ENCODE measurements around the gene LGALS9C.
"Not testable (repeated sequence)": the region's sequence is repeated elsewhere in the genome, so short reads cannot be mapped to it uniquely, and the experiment has no call there.

Gene LGALS9C

DNA sequence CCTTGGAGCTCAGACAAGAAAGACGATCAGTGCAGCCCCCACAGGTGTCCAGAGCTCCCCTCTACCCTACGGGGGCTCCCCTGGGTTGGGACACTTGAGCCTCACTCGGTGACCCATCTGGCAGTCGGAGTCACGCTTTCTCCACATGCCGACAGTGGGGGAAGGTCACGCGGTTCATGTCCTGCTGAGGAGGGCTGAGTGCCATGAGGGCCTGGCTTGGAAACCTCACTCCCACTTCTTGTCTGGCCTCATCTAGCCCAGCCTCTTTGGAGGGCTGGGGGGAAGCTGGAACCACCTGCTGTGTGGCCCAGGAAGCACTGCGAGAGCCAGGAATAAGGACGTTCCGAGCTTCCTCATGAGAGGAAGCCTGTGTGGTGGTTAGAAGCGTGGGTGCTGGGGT lies 1.8 kb downstream of the LGALS9C start:
- in situ Hi-C loops (cut with MboI; ENCODE audit: low sequenced_read_pairs): not testable (repeated sequence)

DNA sequence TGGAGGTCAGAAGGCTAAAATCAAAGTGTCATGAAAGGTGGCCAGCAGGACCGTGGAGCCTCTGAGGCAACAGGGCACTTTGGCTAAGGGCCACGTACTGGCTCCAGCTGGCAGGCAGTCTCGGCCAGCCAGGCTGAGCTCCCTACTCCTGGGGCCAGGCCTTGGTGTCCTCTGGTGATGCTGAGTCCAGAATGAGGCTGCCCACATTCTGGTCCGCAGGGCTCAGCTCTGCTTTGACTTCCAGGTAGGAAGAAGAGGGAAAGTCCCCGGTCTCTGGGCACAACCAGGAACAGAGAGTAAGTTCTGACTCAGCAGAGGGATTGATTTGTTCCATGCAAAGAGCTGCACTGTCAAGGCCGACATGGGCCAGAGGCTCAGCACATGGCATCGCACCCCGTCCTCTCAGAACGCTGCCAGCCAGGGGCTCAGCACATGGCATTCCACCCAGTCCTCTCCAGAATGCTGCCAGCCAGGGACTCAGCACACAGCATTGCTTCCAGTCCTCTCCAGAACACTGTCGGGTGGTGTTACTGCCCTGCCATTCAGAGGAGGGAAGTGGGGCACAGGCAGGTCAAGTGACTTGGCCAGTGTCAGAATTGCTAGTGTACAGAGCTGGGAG lies 2.5 kb downstream of the LGALS9C start:
- in situ Hi-C loops (cut with MboI; ENCODE audit: low sequenced_read_pairs): not testable (repeated sequence)

DNA sequence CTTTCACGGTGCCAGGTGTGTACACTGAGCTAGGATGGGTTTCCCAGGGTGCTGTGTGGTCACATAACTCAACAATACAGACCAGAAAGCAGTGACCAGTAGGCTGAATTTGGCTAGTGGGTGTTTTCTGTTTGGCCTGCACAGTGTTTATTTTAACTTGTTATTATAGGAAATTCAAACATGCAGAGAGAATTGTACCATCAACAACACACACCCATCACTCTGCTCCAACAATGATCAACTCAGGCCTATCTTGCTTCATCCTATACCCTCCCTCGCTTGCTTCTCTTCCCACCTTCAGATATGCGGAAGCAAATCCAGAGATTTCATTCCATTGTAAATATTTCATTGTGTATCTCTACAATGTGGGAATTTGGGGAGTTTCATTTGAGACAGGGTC lies 5.2 kb downstream of the LGALS9C start:
- in situ Hi-C loops (cut with MboI; ENCODE audit: low sequenced_read_pairs): not testable (repeated sequence)

DNA sequence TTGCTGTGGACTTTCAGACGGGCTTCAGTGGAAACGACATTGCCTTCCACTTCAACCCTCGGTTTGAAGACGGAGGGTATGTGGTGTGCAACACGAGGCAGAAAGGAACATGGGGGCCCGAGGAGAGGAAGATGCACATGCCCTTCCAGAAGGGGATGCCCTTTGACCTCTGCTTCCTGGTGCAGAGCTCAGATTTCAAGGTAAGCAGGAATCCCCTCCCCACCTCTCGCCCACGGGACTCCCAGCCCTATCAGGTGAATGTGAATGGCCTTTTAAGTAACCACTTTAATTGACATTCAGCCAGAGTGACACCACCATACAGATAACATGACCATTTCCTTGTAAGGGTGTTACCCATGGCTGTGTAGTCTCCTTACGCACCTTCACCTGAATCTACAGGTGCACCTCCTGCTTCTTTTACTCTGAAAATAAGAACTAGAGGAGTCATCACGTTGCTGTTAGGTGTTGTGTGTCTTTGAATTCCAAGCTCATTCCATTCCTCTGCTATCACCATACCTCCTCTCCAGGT lies 9.4 kb downstream of the LGALS9C start:
- in situ Hi-C loops (cut with MboI; ENCODE audit: low sequenced_read_pairs): not testable (repeated sequence)

DNA sequence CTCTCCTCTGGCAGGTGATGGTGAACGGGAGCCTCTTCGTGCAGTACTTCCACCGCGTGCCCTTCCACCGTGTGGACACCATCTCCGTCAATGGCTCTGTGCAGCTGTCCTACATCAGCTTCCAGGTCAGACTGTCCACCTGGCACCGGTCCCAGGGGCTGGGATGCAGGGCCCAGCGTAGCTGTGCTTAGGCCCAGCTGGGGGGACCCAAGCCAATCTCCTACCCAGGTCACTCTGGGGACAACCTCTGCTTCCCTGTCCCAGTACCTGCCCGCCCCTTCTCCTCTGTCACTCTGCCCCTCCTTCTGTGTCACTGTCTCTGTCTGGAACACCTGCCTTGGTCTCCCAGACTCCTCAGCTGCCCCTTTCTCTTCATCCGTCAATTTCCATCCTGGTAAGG lies 11.0 kb downstream of the LGALS9C start:
- in situ Hi-C loops (cut with MboI; ENCODE audit: low sequenced_read_pairs): not testable (repeated sequence)

DNA sequence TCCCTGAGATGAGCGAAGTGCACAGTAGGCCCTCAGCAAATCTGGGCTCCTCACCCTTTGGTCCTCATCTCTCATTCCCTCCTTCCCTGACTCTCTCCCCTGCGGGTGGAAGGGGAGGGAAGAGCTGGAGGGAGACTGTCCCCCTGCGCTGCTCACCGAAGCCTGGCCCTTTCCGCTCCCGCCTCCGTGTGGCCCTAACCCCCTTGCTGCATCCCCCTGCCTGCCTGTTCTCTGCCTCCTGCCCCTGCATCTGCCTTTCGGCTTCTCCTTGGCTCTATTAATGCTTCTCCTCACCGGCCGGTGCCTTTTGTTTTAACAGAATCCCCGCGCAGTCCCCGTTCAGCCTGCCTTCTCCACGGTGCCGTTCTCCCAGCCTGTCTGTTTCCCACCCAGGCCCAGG lies 12.0 kb downstream of the LGALS9C start:
- in situ Hi-C loops (cut with MboI; ENCODE audit: low sequenced_read_pairs): not testable (repeated sequence)

DNA sequence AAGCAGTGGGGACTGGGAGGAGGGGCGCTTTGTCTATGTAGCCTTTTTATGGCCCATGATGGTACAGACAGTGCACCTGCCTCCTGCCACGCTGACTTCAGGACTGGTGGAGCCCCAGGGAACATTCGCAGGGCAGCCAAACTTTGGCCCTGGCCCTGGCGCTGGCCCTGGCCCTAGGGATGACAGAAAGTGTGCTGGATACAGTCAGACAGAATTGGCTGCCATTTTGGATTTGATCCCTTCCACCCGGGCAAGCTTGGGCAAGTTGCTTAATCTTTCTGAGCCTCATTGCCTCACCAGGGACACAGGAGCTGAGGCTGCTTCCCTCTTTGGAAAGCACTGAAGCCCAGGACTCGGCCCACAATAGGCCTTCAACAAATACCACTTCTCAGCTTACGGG lies 13.4 kb downstream of the LGALS9C start:
- in situ Hi-C loops (cut with MboI; ENCODE audit: low sequenced_read_pairs): not testable (repeated sequence)

DNA sequence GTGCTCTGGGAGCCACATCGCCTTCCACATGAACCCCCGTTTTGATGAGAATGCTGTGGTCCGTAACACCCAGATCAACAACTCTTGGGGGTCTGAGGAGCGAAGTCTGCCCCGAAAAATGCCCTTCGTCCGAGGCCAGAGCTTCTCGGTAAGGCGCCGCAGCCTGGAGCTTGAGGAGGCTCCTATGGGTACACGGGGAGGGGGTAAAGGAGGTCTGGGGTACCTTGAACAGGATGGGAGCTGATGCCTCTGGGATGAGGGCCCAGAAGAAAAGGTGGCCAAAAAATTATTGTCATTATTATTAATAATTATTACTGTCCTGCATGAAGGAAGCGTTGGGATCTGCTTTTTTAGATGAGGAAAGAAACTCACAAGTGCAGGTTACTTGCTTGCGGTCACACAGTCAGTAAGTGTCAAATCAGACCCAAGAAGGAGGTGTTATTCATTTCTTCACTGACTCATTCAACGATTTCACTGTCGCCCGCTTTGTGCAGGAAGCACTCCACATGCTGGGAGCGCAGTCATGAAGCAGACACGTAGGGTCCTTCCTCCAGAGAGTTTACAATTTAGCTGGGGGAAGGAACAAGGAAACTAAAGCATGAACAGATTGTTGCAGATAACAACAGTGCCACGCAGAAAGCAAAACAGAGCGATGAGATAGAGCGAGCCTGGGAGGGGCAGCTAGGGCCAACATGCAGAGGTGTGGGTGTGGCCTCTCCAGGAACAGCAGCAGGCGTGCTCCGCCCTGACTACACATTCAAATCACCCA lies 16.3 kb downstream of the LGALS9C start:
- in situ Hi-C loops (cut with MboI; ENCODE audit: low sequenced_read_pairs): not testable (repeated sequence)

DNA sequence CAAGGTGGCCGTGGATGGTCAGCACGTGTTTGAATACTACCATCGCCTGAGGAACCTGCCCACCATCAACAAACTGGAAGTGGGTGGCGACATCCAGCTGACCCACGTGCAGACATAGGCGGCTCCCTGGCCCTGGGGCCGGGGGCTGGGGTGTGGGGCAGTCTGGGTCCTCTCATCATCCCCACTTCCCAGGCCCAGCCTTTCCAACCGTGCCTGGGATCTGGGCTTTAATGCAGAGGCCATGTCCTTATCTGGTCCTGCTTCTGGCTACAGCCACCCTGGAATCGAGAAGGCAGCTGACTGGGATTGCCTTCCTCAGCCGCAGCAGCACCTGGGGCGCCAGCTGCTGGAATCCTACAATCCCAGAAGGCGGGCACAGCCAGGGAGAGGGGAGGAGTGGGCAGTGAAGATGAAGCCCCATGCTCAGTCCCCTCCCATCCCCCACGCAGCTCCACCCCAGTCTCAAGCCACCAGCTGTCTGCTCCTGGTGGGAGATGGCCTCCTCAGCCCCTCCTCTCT lies 17.7 kb downstream of the LGALS9C start:
- in situ Hi-C loops (cut with MboI; ENCODE audit: low sequenced_read_pairs): not testable (repeated sequence)

DNA sequence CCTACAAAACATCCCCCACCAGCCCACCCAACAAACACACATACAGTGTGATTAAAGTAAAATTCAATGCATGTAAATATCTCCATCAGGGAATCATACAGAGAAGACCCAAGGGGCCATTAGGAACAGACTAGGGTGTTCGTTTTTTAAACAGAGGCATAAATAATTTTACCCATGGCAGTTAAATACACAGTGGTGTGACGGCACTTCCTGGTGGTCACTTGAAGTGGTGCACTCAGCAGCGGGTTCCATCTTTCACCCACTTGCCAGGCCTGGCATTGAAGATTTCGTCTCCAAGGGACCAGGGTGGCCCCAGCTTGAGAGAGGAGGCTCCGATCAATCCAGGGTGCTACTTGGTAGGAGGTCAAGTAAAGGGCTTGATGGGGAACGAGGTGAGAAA lies 20.5 kb downstream of the LGALS9C start:
- in situ Hi-C loops (cut with MboI; ENCODE audit: low sequenced_read_pairs): not testable (repeated sequence)

DNA sequence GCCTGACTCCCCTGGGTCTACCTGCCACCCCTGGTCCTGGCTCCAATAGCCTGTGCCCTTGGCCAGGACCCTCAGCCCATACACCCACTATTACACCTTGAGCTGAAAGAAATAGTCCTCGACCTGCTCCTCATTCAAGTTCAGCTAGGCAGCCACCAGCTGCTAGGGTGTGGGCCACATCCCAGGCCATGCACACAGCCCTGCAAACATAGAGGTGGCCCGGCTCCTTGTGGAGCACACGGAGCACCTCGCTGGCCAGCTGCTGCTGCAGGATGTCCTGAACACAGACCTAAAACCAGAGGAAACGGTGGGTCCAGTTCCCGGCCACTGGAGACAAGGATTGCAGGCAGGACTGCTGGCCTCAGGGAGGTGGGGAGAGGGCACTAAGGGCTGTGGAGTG lies 22.5 kb downstream of the LGALS9C start:
- in situ Hi-C loops (cut with MboI; ENCODE audit: low sequenced_read_pairs): not testable (repeated sequence)

DNA sequence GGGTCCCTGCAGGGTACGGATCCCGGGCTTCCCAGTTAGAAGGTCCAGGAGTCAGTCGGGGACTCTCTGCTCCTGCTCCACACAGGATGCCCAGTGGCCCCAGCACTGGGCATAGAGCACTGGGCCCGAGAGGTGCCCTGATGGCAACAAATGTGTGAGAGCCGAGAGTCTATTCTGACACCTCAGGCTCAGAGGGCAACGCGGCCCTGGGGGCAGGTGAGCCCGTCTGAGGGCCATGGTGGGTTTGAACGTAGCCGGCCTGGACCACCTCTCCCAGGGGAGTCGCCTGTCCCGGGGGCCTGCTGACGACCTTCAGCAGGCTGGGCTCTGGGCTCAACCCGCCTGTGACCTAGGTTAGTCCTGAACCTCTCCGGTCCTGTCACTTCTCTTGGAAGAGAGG lies 23.2 kb downstream of the LGALS9C start:
- in situ Hi-C loops (cut with MboI; ENCODE audit: low sequenced_read_pairs): not testable (repeated sequence)

DNA sequence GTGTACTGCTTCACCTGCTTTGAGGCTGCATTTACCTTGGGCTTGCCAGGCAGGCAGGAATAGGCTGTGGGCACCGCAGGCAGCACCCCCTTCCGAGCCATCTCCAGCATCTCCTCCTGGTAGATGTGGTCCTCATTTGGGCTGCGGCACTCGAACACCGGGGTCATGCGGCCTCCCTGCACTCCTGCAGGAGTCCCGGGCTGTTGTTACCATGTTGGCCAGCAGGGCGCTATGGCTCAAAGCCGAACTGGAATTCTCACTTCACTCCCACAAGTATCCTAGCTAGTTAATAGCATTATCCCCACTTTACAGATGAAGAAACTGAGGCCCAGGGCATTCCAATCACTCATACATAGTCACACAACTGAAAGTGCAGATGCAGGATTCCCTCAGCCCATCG lies 23.7 kb downstream of the LGALS9C start:
- in situ Hi-C loops (cut with MboI; ENCODE audit: low sequenced_read_pairs): not testable (repeated sequence)

DNA sequence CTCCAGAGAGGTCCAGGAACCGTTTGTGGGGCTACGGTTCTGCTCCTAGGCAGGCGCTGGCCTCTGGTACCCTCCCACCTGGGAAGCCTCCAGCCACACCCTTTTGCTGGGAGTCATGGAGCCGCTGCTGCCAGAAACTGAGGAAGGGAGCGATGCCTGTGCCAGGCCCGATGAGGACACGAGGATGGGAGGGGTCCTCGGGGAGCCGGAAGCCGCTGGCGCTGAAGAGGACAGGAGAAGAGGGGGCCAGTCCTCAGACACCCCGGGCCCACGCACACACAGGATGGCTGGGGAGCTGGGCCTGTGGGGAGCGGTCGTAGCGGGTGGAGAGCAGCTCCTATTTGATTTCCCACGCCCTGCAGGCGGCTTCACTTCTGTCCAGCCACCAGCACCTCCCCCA lies 24.2 kb downstream of the LGALS9C start:
- in situ Hi-C loops (cut with MboI; ENCODE audit: low sequenced_read_pairs): not testable (repeated sequence)

DNA sequence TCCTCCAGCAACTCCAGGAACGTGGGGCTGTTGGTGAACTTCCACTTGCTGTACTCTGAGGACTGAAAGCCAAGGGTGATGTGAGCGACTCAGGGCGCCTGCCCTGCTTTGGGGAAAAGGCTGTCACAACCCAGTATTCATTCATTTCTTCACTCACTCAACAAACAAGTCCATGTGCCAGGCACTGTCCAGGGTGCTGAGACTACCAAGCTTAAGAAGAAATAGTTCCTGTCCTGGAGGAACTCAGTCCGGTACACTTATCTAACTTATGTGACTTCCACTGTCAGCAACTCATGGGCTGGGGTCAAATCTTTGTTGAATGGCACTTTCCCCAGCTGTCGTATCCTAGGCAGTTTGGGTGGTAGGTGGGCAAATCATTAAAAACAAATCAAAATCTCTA lies 26.6 kb downstream of the LGALS9C start:
- in situ Hi-C loops (cut with MboI; ENCODE audit: low sequenced_read_pairs): not testable (repeated sequence)

DNA sequence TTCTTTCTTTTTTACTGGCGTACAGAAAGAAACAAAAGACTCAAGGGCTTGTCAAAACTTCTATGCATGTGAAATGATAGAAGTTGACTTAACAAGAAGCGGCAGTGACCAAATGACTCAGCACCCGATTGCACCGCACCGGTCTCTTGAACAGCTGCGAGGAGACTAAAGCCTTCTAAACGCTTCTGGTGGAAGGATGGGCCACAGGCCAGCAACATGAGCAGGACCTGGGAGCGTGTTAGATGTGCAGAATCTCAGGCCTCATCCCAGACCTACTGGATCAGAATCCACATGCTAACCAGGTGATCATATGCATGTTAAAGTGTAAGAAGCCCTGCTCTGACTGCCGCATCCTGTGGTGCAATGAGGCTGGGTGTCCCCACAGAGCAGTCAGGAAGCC lies 31.1 kb downstream of the LGALS9C start:
- in situ Hi-C loops (cut with MboI; ENCODE audit: low sequenced_read_pairs): not testable (repeated sequence)

DNA sequence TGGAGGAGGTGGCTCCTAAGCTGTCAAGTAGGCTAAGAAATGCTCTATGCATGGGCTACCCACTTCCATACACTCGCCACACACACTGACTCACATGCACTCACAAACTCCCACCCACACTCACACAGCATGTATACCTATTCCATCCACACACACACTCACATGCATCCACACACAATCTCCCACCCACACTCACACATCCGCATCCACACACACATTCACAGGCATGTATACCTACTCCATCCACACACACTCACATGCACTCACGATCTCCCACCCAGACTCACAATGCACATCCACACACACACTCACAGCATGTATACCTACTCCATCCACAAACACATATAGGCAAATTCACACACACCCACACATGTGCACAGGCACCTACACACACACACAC lies 32.1 kb downstream of the LGALS9C start:
- in situ Hi-C loops (cut with MboI; ENCODE audit: low sequenced_read_pairs): not testable (repeated sequence)

DNA sequence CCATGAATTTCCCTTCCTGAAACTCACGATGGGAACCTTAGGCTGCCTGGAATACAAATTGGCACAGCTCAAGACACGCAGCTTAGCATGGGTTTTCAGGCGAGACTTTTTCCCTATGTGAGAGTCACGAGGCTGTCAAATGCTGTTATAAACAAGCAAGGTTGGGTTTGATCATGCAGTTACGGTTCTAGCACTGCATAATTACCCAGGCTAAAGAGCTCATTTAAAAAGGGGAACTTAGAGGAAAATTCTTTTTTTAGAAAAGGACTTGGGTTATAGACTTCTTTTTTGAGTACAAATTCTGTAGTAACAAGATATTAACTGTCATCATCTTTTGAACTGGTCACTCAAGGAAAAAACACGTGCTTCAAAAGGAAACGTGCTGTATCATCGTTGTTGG lies 44.5 kb downstream of the LGALS9C start:
- in situ Hi-C loops (cut with MboI; ENCODE audit: low sequenced_read_pairs): not testable (repeated sequence)

DNA sequence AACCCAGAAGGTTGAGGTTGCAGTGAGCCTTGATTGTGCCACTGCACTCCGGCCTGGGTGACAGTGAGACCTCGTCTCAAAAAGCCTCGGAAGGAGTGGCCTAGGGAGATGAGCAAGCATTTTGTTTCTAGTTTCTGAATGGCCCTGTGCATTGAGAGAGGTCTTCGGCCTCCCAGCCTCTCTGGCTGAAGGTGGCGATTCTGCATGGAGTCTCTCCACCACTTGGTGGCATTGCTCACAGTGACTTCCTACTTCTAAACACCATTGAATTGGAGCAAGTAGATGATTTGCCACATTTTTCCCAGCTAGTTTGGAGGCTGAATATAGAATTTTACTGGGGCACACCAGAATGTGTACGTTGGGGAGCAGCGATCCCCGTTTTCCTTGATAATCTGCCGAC lies 48.4 kb downstream of the LGALS9C start:
- in situ Hi-C loops (cut with MboI; ENCODE audit: low sequenced_read_pairs): not testable (repeated sequence)

DNA sequence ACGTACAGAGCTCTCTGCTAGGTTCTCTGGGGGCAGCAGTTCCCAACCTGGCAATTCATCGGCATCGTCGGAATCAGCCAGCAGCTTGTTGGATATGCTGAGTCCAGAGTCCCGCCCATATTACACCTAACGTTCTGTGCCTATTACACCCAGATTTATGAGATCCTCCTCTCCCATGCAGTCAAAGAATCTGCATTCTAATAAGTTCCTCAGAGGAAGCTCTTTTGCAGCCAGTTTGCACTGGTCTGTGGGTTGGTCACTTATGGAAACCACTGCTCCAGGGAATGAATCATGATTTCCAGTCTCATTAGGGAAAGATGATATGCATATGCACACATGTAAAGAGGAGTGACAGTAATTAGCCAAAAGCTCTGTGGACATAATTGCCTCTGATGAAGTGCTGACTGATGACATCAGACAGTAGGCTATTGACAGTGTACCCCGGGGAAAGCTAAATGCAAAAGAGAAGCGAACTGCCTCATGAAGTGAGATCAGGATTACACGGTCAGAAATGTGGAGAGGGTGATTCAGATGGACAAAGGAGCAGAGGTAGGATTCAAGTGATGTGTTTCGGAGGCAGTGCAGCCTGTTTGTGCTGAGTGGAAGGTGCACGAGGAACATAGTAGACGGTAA lies 49.7 kb downstream of the LGALS9C start:
- in situ Hi-C loops (cut with MboI; ENCODE audit: low sequenced_read_pairs): not testable (repeated sequence)

DNA sequence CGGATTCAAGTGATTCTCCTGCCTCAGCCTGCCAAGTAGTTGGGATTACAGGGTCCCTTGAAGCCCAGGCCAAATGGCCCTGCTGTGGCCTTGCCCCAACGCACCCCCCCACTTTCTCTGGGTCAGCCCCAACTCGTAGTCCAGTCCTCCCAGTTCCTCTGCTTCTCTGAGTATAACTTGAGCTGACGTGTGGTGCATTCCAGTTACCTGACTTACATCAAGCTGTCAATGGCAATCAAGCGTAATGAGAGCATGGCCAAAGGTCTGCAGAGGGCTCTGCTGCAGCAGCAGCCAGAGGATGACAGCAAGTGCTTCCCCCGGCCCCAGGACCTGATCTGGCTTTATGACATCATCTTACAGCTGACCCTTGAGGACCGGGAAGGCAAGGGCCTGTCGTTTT lies 50.8 kb downstream of the LGALS9C start:
- in situ Hi-C loops (cut with MboI; ENCODE audit: low sequenced_read_pairs): not testable (repeated sequence)

DNA sequence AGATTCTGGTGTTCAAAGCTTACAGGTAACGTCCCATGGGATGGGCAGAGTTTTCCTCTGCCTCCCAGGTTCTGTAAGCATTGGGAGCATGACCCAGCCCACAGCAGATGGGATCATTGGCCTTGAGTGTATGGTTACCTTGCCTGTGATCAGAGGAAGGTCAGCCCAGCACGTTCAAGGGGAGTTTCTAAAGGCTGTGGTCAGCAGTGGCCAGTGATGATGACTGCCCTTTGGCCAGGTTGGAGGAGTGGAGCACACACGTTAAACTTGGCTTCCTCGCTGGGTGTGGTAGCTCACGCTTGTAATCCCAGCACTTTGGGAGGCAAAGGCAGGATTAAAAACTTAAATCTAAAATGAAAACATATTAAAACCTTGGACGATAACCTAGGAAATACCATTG lies 51.8 kb downstream of the LGALS9C start:
- in situ Hi-C loops (cut with MboI; ENCODE audit: low sequenced_read_pairs): not testable (repeated sequence)

All from HL-60/S4 treated with phorbol 12-myristate 13-acetate at 8.2 ng/mL for 4 days and 3 days (cell line).